Stomach (tissue), 4 donors: ENCODE results near the gene P3R3URF.

Experiments
- CTCF ChIP-seq, 7 experiments: fragments of 450-650 bp in 4 of 7; fragments of 200-600 bp in 3 of 7; sonication (generic) in 3 of 7; IDR thresholded peaks; one replicate each; pipeline ENCODE4 v1.5.1; 2016 to 2019; ENCODE audit warnings: antibody characterized with exemption in 7 of 7, control low read depth in 2 of 7, mild to moderate bottlenecking in 1 of 7
- EP300 ChIP-seq: sonication (generic); formaldehyde crosslinking; IDR thresholded peaks from one replicate; pipeline ENCODE4 v1.6.1; 2017; ENCODE audit warnings: antibody characterized with exemption
- POLR2A ChIP-seq, 4 donors: fragments of 450-650 bp; IDR thresholded peaks; one replicate each; pipeline ENCODE4 v1.6.1; 2016; ENCODE audit warnings: antibody characterized with exemption in 4 of 4, control low read depth in 2 of 4, mild to moderate bottlenecking in 1 of 4, moderate library complexity in 1 of 4
- POLR2AphosphoS5 ChIP-seq, 3 donors: sonication (generic); formaldehyde crosslinking; IDR thresholded peaks; one replicate each; pipeline ENCODE4 v1.6.1; 2016; ENCODE audit warnings: antibody characterized with exemption in 3 of 3

DNA sequence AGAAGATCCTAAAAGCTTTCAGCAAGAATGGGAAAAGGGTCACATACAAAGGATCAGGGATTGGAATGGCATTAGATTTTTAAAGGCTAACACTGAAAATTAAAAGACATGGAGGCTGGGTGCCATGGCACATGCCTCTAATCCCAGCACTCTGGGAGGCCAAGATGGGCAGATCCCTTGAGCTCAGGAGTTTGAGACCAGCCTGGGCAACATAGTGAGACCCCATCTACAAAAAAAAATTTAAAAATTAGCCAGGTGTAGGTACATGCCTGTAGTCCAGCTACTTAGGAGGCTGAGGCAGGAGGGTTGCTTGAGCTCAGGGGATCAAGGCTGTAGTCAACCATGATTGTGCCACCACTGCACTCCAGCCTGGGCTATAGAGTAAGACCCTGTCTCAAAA is 39.2 kb upstream of the P3R3URF start:
- TF ChIP-seq CTCF (IDR thresholded peaks at IDR 0.05) (no peak), POLR2AphosphoS5 (IDR thresholded peaks at IDR 0.05) (no peak), POLR2A (IDR thresholded peaks at IDR 0.05) (no peak), EP300 (no peak)
